ENCODE results near the gene NPTN.

DNA sequence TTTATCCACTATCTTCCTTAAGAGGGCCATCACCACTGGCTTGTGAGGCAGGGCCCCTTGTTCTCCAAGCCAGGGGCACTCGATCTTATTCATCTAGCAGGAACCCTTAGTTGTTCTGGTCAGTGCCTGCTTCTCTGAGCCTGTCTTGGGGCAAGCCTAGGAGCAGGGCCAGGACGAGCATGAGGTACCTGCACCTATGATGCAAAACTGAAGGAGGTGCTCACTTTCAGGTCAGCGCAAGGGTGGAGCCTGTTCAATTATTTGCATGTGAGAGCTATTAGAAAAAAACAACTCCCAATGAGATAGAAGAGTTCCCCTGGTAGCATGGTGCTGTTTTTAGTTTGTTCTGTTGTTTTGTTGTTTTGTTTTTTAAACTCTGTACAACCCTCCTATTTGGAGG lies 46.0 kb upstream of the NPTN start:
- TF ChIP-seq, protein P1, sequence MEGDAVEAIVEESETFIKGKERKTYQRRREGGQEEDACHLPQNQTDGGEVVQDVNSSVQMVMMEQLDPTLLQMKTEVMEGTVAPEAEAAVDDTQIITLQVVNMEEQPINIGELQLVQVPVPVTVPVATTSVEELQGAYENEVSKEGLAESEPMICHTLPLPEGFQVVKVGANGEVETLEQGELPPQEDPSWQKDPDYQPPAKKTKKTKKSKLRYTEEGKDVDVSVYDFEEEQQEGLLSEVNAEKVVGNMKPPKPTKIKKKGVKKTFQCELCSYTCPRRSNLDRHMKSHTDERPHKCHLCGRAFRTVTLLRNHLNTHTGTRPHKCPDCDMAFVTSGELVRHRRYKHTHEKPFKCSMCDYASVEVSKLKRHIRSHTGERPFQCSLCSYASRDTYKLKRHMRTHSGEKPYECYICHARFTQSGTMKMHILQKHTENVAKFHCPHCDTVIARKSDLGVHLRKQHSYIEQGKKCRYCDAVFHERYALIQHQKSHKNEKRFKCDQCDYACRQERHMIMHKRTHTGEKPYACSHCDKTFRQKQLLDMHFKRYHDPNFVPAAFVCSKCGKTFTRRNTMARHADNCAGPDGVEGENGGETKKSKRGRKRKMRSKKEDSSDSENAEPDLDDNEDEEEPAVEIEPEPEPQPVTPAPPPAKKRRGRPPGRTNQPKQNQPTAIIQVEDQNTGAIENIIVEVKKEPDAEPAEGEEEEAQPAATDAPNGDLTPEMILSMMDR (IDR thresholded peaks at IDR 0.05): no peak
- no peak for TF ChIP-seq POLR2A (IDR thresholded peaks at IDR 0.05)

Measured in vagina (tissue), 2 donors.